ENCODE data around the gene ZNF670.

Gene ZNF670

GRCh38 chr1:247100676-247101279 lies 22.2 kb upstream of the ZNF670 start:
- no peak for TF ChIP-seq CTCF (IDR thresholded peaks at IDR 0.05; ENCODE audit: insufficient read depth, missing control alignments)
- DNase-seq (ENCODE audit: insufficient read length, low spot score) (no peak), FAIRE-seq (no peak)

- DNase-seq (ENCODE audit: insufficient read length, low spot score) (no peak), FAIRE-seq (no peak)
- no peak for TF ChIP-seq CTCF (IDR thresholded peaks at IDR 0.05; ENCODE audit: insufficient read depth, missing control alignments)
These were observed 18.3 kb upstream of the ZNF670 start for GRCh38 chr1:247096958-247097357.

GRCh38 chr1:247096544-247096943 lies 17.9 kb upstream of the ZNF670 start:
- DNase-seq (ENCODE audit: insufficient read length, low spot score) (no peak), FAIRE-seq (no peak)
- no peak for TF ChIP-seq CTCF (IDR thresholded peaks at IDR 0.05; ENCODE audit: insufficient read depth, missing control alignments)

GRCh38 chr1:247096112-247096511 lies 17.5 kb upstream of the ZNF670 start:
- no peak for TF ChIP-seq CTCF (IDR thresholded peaks at IDR 0.05; ENCODE audit: insufficient read depth, missing control alignments)
- FAIRE-seq = no peak
- DNase-seq (ENCODE audit: insufficient read length, low spot score) = no peak

GRCh38 chr1:247090455-247090854 lies 11.8 kb upstream of the ZNF670 start:
- TF ChIP-seq CTCF (IDR thresholded peaks at IDR 0.05; ENCODE audit: insufficient read depth, missing control alignments) = no peak
- no peak for FAIRE-seq
- no peak for DNase-seq (ENCODE audit: insufficient read length, low spot score)

- FAIRE-seq = peak; percentile 16
- TF ChIP-seq CTCF (IDR thresholded peaks at IDR 0.05; ENCODE audit: insufficient read depth, missing control alignments) = no peak
- DNase-seq (ENCODE audit: insufficient read length, low spot score) = no peak
These were observed 11.2 kb upstream of the ZNF670 start for GRCh38 chr1:247089616-247090375.

GRCh38 chr1:247088967-247089366 lies 10.4 kb upstream of the ZNF670 start:
- DNase-seq (ENCODE audit: insufficient read length, low spot score) (no peak), FAIRE-seq (no peak)
- no peak for TF ChIP-seq CTCF (IDR thresholded peaks at IDR 0.05; ENCODE audit: insufficient read depth, missing control alignments)

Data from D721Med (cell line).